Progenitor cell of endocrine pancreas (in vitro differentiated cells): ENCODE results near the gene PPARA. TPM values are rescaled to one million over a fixed set of nuclear protein-coding genes. Genes with fewer than 3 reads are reported as not detected.

Experiments used
- DNase-seq: peaks from one replicate; pipeline ENCODE4 v3.0.0; 2021; ENCODE audit warnings: low spot score; ENCODE audit not compliant: unreplicated experiment
- H3K27ac Mint-ChIP-seq: 2 replicates; pipeline ENCODE4 v1.8.0; 2021; ENCODE audit warnings: mild to moderate bottlenecking, moderate library complexity, mixed read lengths
- H3K27me3 Mint-ChIP-seq: 2 replicates; pipeline ENCODE4 v1.8.0; 2021; ENCODE audit warnings: mixed read lengths
- H3K36me3 Mint-ChIP-seq: 2 replicates; pipeline ENCODE4 v1.8.0; 2022; ENCODE audit warnings: mixed read lengths; ENCODE audit not compliant: insufficient read depth
- H3K4me1 Mint-ChIP-seq: 2 replicates; pipeline ENCODE4 v1.8.0; 2021; ENCODE audit warnings: low read depth, mixed read lengths
- H3K4me3 Mint-ChIP-seq: 2 replicates; pipeline ENCODE4 v1.8.0; 2021; ENCODE audit warnings: low read depth, mild to moderate bottlenecking, moderate library complexity, mixed read lengths
- H3K9me3 Mint-ChIP-seq: 2 replicates; pipeline ENCODE4 v1.8.0; 2021; ENCODE audit warnings: low read depth, mixed read lengths
- total RNA-seq: library from RNA; stranded (reverse); gene quantifications from 2 replicates; pipeline ENCODE4 v1.2.1, GENCODE V29; 2021
- TF ChIP-seq, protein P1 (sequence below): fragments of 200-600 bp; sonication (generic); IDR thresholded peaks from one replicate; pipeline ENCODE4 v1.5.0; 2021; ENCODE audit warnings: antibody characterized with exemption, mild to moderate bottlenecking; ENCODE audit not compliant: unreplicated experiment

PPARA gene
- total RNA-seq, 1 donor from 2014 or later: 33.5 TPM

GRCh38 chr22:46280063-46280817, 129.9 kb downstream of the PPARA start:
- Mint-ChIP-seq H3K27me3 (no peaks in the 10 kb centered on the region), H3K36me3 (peaks cover 25% of the 10 kb centered on the region), H3K9me3 (no peaks in the 10 kb centered on the region), H3K4me3 (no peak overlapping the region), H3K27ac (no peak overlapping the region), H3K4me1 (no peaks in the 10 kb centered on the region)
- no peak for DNase-seq
- TF ChIP-seq, protein P1, sequence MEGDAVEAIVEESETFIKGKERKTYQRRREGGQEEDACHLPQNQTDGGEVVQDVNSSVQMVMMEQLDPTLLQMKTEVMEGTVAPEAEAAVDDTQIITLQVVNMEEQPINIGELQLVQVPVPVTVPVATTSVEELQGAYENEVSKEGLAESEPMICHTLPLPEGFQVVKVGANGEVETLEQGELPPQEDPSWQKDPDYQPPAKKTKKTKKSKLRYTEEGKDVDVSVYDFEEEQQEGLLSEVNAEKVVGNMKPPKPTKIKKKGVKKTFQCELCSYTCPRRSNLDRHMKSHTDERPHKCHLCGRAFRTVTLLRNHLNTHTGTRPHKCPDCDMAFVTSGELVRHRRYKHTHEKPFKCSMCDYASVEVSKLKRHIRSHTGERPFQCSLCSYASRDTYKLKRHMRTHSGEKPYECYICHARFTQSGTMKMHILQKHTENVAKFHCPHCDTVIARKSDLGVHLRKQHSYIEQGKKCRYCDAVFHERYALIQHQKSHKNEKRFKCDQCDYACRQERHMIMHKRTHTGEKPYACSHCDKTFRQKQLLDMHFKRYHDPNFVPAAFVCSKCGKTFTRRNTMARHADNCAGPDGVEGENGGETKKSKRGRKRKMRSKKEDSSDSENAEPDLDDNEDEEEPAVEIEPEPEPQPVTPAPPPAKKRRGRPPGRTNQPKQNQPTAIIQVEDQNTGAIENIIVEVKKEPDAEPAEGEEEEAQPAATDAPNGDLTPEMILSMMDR: no peak

- DNase-seq: no peak
- H3K36me3 Mint-ChIP-seq: peaks cover 22% of the 10 kb centered on the region
- H3K4me1 Mint-ChIP-seq: no peaks in the 10 kb centered on the region
- H3K27ac Mint-ChIP-seq: no peak overlapping the region
- TF ChIP-seq, protein P1: no peak
- no peaks in the 10 kb centered on the region for H3K27me3 Mint-ChIP-seq
- no peaks in the 10 kb centered on the region for H3K9me3 Mint-ChIP-seq
- no peak overlapping the region for H3K4me3 Mint-ChIP-seq
These were observed 130.8 kb downstream of the PPARA start for GRCh38 chr22:46280999-46281623.

- H3K27me3 Mint-ChIP-seq: no peaks in the 10 kb centered on the region
- H3K27ac Mint-ChIP-seq: no peak overlapping the region
- no peaks in the 10 kb centered on the region for H3K4me1 Mint-ChIP-seq
- H3K36me3 Mint-ChIP-seq: peaks cover 21% of the 10 kb centered on the region
- H3K9me3 Mint-ChIP-seq: no peaks in the 10 kb centered on the region
- no peak overlapping the region for H3K4me3 Mint-ChIP-seq
- TF ChIP-seq, protein P1: no peak
- no peak for DNase-seq
These were observed 131.7 kb downstream of the PPARA start for GRCh38 chr22:46281866-46282678.

GRCh38 chr22:46286006-46286405, 135.7 kb downstream of the PPARA start:
- TF ChIP-seq, protein P1: no peak
- Mint-ChIP-seq H3K27ac (no peak overlapping the region), H3K4me1 (no peaks in the 10 kb centered on the region), H3K4me3 (no peak overlapping the region), H3K36me3 (peaks cover 24% of the 10 kb centered on the region), H3K27me3 (no peaks in the 10 kb centered on the region), H3K9me3 (no peaks in the 10 kb centered on the region)
- no peak for DNase-seq
